Measurements from ENCODE around the gene PGS1.

DNA sequence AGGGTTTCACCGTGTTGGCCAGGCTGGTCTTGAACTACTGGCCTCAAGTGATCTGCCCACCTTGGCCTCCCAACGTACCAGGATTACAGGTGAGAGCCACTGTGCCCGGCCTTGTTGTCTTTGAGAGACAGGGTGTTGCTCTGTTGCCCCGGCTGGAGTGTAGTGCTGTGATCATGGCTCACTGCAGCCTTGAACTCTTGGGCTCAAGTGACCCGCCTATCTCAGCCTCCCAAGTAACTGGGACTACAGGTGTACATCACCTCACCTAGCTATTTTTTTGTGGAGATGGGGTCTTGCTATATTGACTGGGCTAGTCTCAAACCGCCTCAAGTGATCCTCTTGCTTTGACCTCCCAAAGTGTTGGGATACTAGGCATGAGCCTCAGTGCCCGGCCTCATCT, 68.4 kb downstream of the PGS1 start:
- TF ChIP-seq, protein P1, sequence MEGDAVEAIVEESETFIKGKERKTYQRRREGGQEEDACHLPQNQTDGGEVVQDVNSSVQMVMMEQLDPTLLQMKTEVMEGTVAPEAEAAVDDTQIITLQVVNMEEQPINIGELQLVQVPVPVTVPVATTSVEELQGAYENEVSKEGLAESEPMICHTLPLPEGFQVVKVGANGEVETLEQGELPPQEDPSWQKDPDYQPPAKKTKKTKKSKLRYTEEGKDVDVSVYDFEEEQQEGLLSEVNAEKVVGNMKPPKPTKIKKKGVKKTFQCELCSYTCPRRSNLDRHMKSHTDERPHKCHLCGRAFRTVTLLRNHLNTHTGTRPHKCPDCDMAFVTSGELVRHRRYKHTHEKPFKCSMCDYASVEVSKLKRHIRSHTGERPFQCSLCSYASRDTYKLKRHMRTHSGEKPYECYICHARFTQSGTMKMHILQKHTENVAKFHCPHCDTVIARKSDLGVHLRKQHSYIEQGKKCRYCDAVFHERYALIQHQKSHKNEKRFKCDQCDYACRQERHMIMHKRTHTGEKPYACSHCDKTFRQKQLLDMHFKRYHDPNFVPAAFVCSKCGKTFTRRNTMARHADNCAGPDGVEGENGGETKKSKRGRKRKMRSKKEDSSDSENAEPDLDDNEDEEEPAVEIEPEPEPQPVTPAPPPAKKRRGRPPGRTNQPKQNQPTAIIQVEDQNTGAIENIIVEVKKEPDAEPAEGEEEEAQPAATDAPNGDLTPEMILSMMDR (IDR thresholded peaks at IDR 0.05): no peak
- no peak for TF ChIP-seq EZH2 (IDR thresholded peaks at IDR 0.05)
